ENCODE measurements around the gene RC3H2.
"Not testable (repeated sequence)": the region's sequence is repeated elsewhere in the genome, so short reads cannot be mapped to it uniquely, and the experiment has no call there.

The RC3H2 gene

DNA sequence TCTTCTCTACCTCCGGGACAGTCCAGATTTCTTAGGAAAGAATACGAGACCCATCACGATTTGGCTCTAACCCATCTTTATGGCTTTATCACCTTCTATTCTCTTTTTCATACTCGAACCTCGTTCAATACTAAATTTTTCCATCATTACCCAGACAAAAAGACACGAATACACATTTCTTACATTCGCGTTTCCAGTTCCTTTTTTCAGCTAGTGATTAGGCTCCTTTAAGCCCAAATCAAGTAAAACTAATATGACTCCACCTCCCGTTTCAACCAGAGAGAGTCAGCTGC is 7.5 kb upstream of the RC3H2 start:
- Histone ChIP-seq H3K79me2 (ENCODE audit: insufficient read depth, low read length) (peaks cover 46% of the 10 kb centered on the region), H3K27ac (ENCODE audit: low read length) (peak overlapping the region; percentile 95)

DNA sequence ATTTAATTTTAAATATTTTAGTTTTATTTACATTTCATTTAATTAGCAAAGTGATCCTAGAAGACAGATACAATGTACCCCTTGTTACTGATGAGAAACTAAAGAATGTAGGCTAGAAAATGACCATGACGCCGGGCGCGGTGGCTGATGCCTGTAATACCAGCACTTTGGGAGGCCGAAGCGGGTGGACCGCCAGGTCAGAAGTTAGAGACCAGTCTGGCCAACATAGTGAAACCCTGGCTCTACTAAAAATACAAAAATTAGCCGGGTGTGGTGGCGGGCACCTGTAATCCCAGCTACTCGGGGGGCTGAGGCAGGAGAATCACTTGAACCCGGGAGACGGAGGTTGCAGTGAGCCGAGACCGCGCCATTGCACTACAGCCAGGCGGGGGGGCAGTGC is 963 bp upstream of the RC3H2 start:
- 0 out of 2 replicates have a peak overlapping the region, but pooled peaks have one; percentile 73 for H3K9ac ChIP-seq (ENCODE audit: low read depth, low read length)
- H2AFZ ChIP-seq (ENCODE audit: low read depth, low read length) = 0 out of 2 replicates have a peak overlapping the region, but pooled peaks have one; percentile 96
- H4K20me1 ChIP-seq (ENCODE audit: insufficient read depth, low read length); H3K9me3 ChIP-seq (ENCODE audit: insufficient read depth, low read length, severe bottlenecking); H3K36me3 ChIP-seq (ENCODE audit: insufficient read depth, low read length); DNase-seq; ATAC-seq (ENCODE audit: insufficient read depth, low read depth); H3K27me3 ChIP-seq (ENCODE audit: insufficient read depth, low read length, poor library complexity); H3K27ac ChIP-seq (ENCODE audit: low read length): not testable (repeated sequence)
- H3K4me1 ChIP-seq (ENCODE audit: insufficient read depth, low read length) = peaks cover 38% of the 10 kb centered on the region
- peak overlapping the region; percentile 79; the same call in 1 of the 2 replicates for H3K4me2 ChIP-seq (ENCODE audit: insufficient read depth, low read length)
- peaks cover 55% of the 10 kb centered on the region for H3K79me2 ChIP-seq (ENCODE audit: insufficient read depth, low read length)
- H3K4me3 ChIP-seq (ENCODE audit: low read depth in 1 of 2, low read length in 2 of 2) = peak overlapping the region in 1 of 2 experiments; percentile 71; a peak in 1 of 4 replicates

More for the DNA sequence above, 7.5 kb upstream of the RC3H2 start:
- H3K4me3 ChIP-seq (ENCODE audit: low read depth in 1 of 2, low read length in 2 of 2) = peak overlapping the region; percentile 95 to 99
- peaks cover 16% of the 10 kb centered on the region for H3K36me3 ChIP-seq (ENCODE audit: insufficient read depth, low read length)
- no peaks in the 10 kb centered on the region; the same call in 1 of the 2 replicates for H4K20me1 ChIP-seq (ENCODE audit: insufficient read depth, low read length)
- H3K4me2 ChIP-seq (ENCODE audit: insufficient read depth, low read length) = peak overlapping the region; percentile 87
- no peaks in the 10 kb centered on the region for H3K27me3 ChIP-seq (ENCODE audit: insufficient read depth, low read length, poor library complexity)
- ATAC-seq (ENCODE audit: insufficient read depth, low read depth) (no peak), DNase-seq (no peak)
- H3K4me1 ChIP-seq (ENCODE audit: insufficient read depth, low read length) = peaks cover 23% of the 10 kb centered on the region
- peak overlapping the region; percentile 85 for H3K9ac ChIP-seq (ENCODE audit: low read depth, low read length)
- no peaks in the 10 kb centered on the region for H3K9me3 ChIP-seq (ENCODE audit: insufficient read depth, low read length, severe bottlenecking)
- TF ChIP-seq EZH2 (IDR thresholded peaks at IDR 0.05; ENCODE audit: borderline replicate concordance, low read depth, low read length, severe bottlenecking) = no peak
- TF ChIP-seq, protein P1, sequence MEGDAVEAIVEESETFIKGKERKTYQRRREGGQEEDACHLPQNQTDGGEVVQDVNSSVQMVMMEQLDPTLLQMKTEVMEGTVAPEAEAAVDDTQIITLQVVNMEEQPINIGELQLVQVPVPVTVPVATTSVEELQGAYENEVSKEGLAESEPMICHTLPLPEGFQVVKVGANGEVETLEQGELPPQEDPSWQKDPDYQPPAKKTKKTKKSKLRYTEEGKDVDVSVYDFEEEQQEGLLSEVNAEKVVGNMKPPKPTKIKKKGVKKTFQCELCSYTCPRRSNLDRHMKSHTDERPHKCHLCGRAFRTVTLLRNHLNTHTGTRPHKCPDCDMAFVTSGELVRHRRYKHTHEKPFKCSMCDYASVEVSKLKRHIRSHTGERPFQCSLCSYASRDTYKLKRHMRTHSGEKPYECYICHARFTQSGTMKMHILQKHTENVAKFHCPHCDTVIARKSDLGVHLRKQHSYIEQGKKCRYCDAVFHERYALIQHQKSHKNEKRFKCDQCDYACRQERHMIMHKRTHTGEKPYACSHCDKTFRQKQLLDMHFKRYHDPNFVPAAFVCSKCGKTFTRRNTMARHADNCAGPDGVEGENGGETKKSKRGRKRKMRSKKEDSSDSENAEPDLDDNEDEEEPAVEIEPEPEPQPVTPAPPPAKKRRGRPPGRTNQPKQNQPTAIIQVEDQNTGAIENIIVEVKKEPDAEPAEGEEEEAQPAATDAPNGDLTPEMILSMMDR (IDR thresholded peaks at IDR 0.05; ENCODE audit: borderline replicate concordance, extremely low read depth, low read length, poor library complexity, severe bottlenecking) = no peak
- peak overlapping the region; percentile 96 for H2AFZ ChIP-seq (ENCODE audit: low read depth, low read length)

DNA sequence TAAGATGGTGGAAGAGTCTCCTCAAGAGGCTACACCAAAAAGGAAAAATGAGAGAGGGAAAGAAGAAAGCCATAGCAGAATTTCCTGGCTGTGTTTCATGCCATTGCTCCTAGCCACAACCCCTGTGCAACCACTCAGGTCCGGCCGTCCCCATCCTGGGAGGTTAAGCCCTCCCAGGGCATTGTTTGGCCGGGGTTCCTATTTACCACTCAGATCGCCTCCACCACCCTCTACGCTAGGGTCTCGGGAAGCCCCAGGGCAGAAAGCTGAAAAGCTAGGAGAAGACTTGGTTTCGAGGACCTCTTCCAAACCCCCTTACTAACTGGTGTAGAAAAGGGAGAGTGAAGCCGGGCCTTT is 715 bp downstream of the RC3H2 start:
- ATAC-seq (ENCODE audit: insufficient read depth, low read depth) = peak; percentile 17; the same call in 1 of the 3 replicates
- Histone ChIP-seq H3K27ac (ENCODE audit: low read length) (peak overlapping the region; percentile 81), H3K79me2 (ENCODE audit: insufficient read depth, low read length) (peaks cover 61% of the 10 kb centered on the region), H3K4me1 (ENCODE audit: insufficient read depth, low read length) (peaks cover 50% of the 10 kb centered on the region), H3K27me3 (ENCODE audit: insufficient read depth, low read length, poor library complexity) (no peaks in the 10 kb centered on the region), H3K9ac (ENCODE audit: low read depth, low read length) (peak overlapping the region; percentile 73), H3K4me2 (ENCODE audit: insufficient read depth, low read length) (peak overlapping the region; percentile 79), H4K20me1 (ENCODE audit: insufficient read depth, low read length) (no peaks in the 10 kb centered on the region), H3K36me3 (ENCODE audit: insufficient read depth, low read length) (no peaks in the 10 kb centered on the region; the same call in 1 of the 2 replicates), H3K9me3 (ENCODE audit: insufficient read depth, low read length, severe bottlenecking) (no peaks in the 10 kb centered on the region), H2AFZ (ENCODE audit: low read depth, low read length) (peak overlapping the region; percentile 70), H3K4me3 (ENCODE audit: low read depth in 1 of 2, low read length in 2 of 2) (peak overlapping the region; percentile 62 to 71)
- TF ChIP-seq, protein P1 (IDR thresholded peaks at IDR 0.05; ENCODE audit: borderline replicate concordance, extremely low read depth, low read length, poor library complexity, severe bottlenecking) = no peak
- TF ChIP-seq EZH2 (IDR thresholded peaks at IDR 0.05; ENCODE audit: borderline replicate concordance, low read depth, low read length, severe bottlenecking) = no peak
- DNase-seq = peak; percentile 34

DNA sequence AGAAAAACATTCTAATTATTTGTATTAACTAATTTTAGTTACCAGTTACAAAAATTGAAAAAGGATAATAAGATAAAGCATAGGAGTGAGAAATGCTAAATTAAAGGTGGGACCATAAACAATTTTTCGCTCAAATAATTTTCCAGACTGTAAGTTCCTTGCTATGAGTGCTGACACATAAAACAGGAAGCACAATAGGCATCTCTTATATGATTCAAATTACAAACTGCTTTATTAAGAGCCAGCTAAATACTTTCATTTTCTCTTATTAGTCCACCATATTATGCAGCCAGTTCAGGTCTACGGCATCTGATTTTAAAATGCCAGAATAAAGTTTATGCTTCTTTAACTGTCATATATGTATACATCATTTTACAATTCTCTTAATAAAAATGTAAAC is 4.4 kb downstream of the RC3H2 start:
- Histone ChIP-seq H2AFZ (ENCODE audit: low read depth, low read length) (no peak overlapping the region), H3K27ac (ENCODE audit: low read length) (peak overlapping the region; percentile 14; the same call in 1 of the 2 replicates), H3K4me1 (ENCODE audit: insufficient read depth, low read length) (peaks cover 46% of the 10 kb centered on the region), H4K20me1 (ENCODE audit: insufficient read depth, low read length) (no peaks in the 10 kb centered on the region), H3K4me3 (ENCODE audit: low read depth in 1 of 2, low read length in 2 of 2) (no peak overlapping the region; a peak in 1 of 4 replicates), H3K9me3 (ENCODE audit: insufficient read depth, low read length, severe bottlenecking) (no peaks in the 10 kb centered on the region), H3K4me2 (ENCODE audit: insufficient read depth, low read length) (peak overlapping the region; percentile 40; the same call in 1 of the 2 replicates), H3K79me2 (ENCODE audit: insufficient read depth, low read length) (peaks cover 89% of the 10 kb centered on the region), H3K27me3 (ENCODE audit: insufficient read depth, low read length, poor library complexity) (no peaks in the 10 kb centered on the region), H3K36me3 (ENCODE audit: insufficient read depth, low read length) (peaks cover 15% of the 10 kb centered on the region), H3K9ac (ENCODE audit: low read depth, low read length) (no peak overlapping the region)
- TF ChIP-seq, protein P1 (IDR thresholded peaks at IDR 0.05; ENCODE audit: borderline replicate concordance, extremely low read depth, low read length, poor library complexity, severe bottlenecking) = no peak
- TF ChIP-seq EZH2 (IDR thresholded peaks at IDR 0.05; ENCODE audit: borderline replicate concordance, low read depth, low read length, severe bottlenecking) = no peak
- no peak for DNase-seq
- ATAC-seq (ENCODE audit: insufficient read depth, low read depth) = no peak

Measured in DND-41 (cell line).